HCT116 (cell line): ENCODE measurements around the gene SHANK2. TPM values are rescaled to one million over a fixed set of nuclear protein-coding genes. Genes with fewer than 3 reads are reported as not detected.

Source experiments
- ATAC-seq: fragments of 200-7000 bp; cut with Tn5 transposase; 2 replicates; pipeline ENCODE4 v1.9.1; 2020; ENCODE audit warnings: mild to moderate bottlenecking, moderate library complexity
- BruUV-seq: library from RNA; stranded (reverse); fragments of 400-500 nt; replicated peaks from 2 replicates; lab custom pipeline; 2021; lab: Mats Ljungman, UMichigan
- CTCF ChIA-PET: fragments of 300-600 bp; sonication (Branson Sonifier 250); formaldehyde crosslinking; loops from one replicate; lab custom pipeline; 2021; ENCODE audit warnings: antibody characterized with exemption; lab: Charles Lee
- POLR2A ChIA-PET: fragments of 300-600, 350-600 bp; sonication (Branson Sonifier 250); formaldehyde crosslinking; loops from one replicate; lab custom pipeline; 2021; ENCODE audit warnings: antibody characterized with exemption; lab: Charles Lee
- RAD21 ChIA-PET, 2 experiments: fragments of 300-600 bp; sonication (Branson Sonifier 250); formaldehyde crosslinking; loops; one replicate each; lab custom pipeline; 2023; ENCODE audit warnings: low total read pairs in 2 of 2; ENCODE audit not compliant: uncharacterized antibody in 2 of 2, unreplicated experiment in 2 of 2, low non-redundant PET in 1 of 2; lab: Charles Lee
- DNase-seq: peaks from one replicate; pipeline ENCODE4 v3.0.0-alpha.2; 2010; ENCODE audit warnings: low read depth, low spot score
- H2AFZ ChIP-seq: fragments of 200-600 bp; shearing (Covaris generic), sonication (generic); 2 replicates; pipeline ENCODE4 v1.6.1; 2017; ENCODE audit warnings: low read depth, mixed run types, mixed read lengths, antibody characterized with exemption, low read length; ENCODE audit not compliant: poor library complexity, severe bottlenecking
- H3K27ac ChIP-seq: 2 replicates; pipeline ENCODE4 v1.5.1; 2012; ENCODE audit warnings: low read depth, low read length
- H3K27me3 ChIP-seq: fragments of 200-600 bp; sonication (generic); 2 replicates; pipeline ENCODE4 v1.6.1; 2016; ENCODE audit warnings: mixed run types, low read length, mixed read lengths; ENCODE audit not compliant: insufficient read depth
- H3K36me3 ChIP-seq, 2 experiments: fragments of 200-500 bp in 1 of 2; fragments of 200-600 bp in 1 of 2; sonication (Bioruptor generic) in 1 of 2; sonication (generic) in 1 of 2; 2 replicates each; pipeline versions ENCODE4 v1.5.1 to v1.6.1; 2014 to 2016; ENCODE audit warnings: low read length in 2 of 2, inconsistent platforms in 1 of 2, mixed read lengths in 1 of 2, mixed run types in 1 of 2; ENCODE audit not compliant: insufficient read depth in 2 of 2, control insufficient read depth in 1 of 2
- H3K4me1 ChIP-seq, 2 experiments: fragments of 200-600 bp in 1 of 2; sonication (generic) in 1 of 2; 2 replicates each; pipeline versions ENCODE4 v1.5.1 to v1.6.1; 2012 to 2017; ENCODE audit warnings: low read length in 2 of 2, inconsistent platforms in 1 of 2, mild to moderate bottlenecking in 1 of 2, mixed read lengths in 1 of 2, mixed run types in 1 of 2, moderate library complexity in 1 of 2; ENCODE audit not compliant: insufficient read depth in 2 of 2, control insufficient read depth in 1 of 2
- H3K4me2 ChIP-seq: fragments of 200-600 bp; sonication (generic); 2 replicates; pipeline ENCODE4 v1.6.1; 2017; ENCODE audit warnings: mixed run types, low read length, mixed read lengths
- H3K4me3 ChIP-seq, 2 experiments: fragments of 200-600 bp in 1 of 2; sonication (generic) in 1 of 2; replicated peaks in 1 of 2; 2 replicates each; pipeline ENCODE4 v1.5.1; 2011 to 2016; ENCODE audit warnings: low read length in 2 of 2, control low read depth in 1 of 2, low read depth in 1 of 2, mild to moderate bottlenecking in 1 of 2, mixed read lengths in 1 of 2, mixed run types in 1 of 2
- H3K79me2 ChIP-seq: fragments of 200-600 bp; sonication (generic); 2 replicates; pipeline ENCODE4 v1.6.1; 2017; ENCODE audit warnings: mild to moderate bottlenecking, mixed run types, low read length, moderate library complexity, mixed read lengths; ENCODE audit not compliant: insufficient read depth
- H3K9ac ChIP-seq: fragments of 200-600 bp; sonication (generic); 2 replicates; pipeline ENCODE4 v1.6.1; 2016; ENCODE audit warnings: low read length, mixed read lengths
- H3K9me2 ChIP-seq: fragments of 200-600 bp; sonication (generic), shearing (Covaris generic); 2 replicates; pipeline ENCODE4 v1.6.1; 2017; ENCODE audit warnings: mixed run types, mild to moderate bottlenecking, moderate library complexity; ENCODE audit not compliant: insufficient read depth
- H3K9me3 ChIP-seq, 2 experiments: fragments of 200-500 bp in 1 of 2; fragments of 200-600 bp in 1 of 2; sonication (Bioruptor generic) in 1 of 2; sonication (generic) in 1 of 2; 2 replicates each; pipeline ENCODE4 v1.6.1; 2014 to 2017; ENCODE audit warnings: low read length in 2 of 2, mixed read lengths in 2 of 2, inconsistent platforms in 1 of 2, low read depth in 1 of 2, mild to moderate bottlenecking in 1 of 2, mixed run types in 1 of 2, moderate library complexity in 1 of 2; ENCODE audit not compliant: control insufficient read depth in 1 of 2, insufficient read depth in 1 of 2
- H4K20me1 ChIP-seq: fragments of 200-600 bp; sonication (generic), shearing (Covaris generic); 2 replicates; pipeline ENCODE4 v1.6.1; 2017; ENCODE audit warnings: mixed run types, mild to moderate bottlenecking, moderate library complexity; ENCODE audit not compliant: insufficient read depth
- ATF3 ChIP-seq: IDR thresholded peaks from 2 replicates; pipeline ENCODE4 v1.6.1; 2012
- CTCF ChIP-seq, 3 experiments: fragments of 200-600 bp in 1 of 3; sonication (generic) in 1 of 3; IDR thresholded peaks in 2 of 3; conservative IDR thresholded peaks in 1 of 3; 2 replicates each; pipeline ENCODE4 v1.5.1; 2012 to 2017; ENCODE audit warnings: low read depth in 2 of 3, low read length in 2 of 3, antibody characterized with exemption in 1 of 3, borderline replicate concordance in 1 of 3, control low read depth in 1 of 3, mild to moderate bottlenecking in 1 of 3, mixed read lengths in 1 of 3, mixed run types in 1 of 3, moderate library complexity in 1 of 3; ENCODE audit not compliant: insufficient read depth in 1 of 3
- ELF1 ChIP-seq: IDR thresholded peaks from 2 replicates; pipeline ENCODE4 v1.6.1; 2012; ENCODE audit warnings: low read depth, borderline replicate concordance
- EZH2 ChIP-seq: fragments of 200-600 bp; sonication (generic); IDR thresholded peaks from 2 replicates; pipeline ENCODE4 v1.6.1; 2017; ENCODE audit warnings: antibody characterized with exemption, mixed run types
- EZH2phosphoT487 ChIP-seq: fragments of 200-600 bp; IDR thresholded peaks from 2 replicates; pipeline ENCODE4 v1.6.1; 2018; ENCODE audit warnings: antibody characterized with exemption, borderline replicate concordance
- FOSL1 ChIP-seq: IDR thresholded peaks from 2 replicates; pipeline ENCODE4 v1.6.1; 2012; ENCODE audit warnings: low read depth
- MAX ChIP-seq: IDR thresholded peaks from 2 replicates; pipeline ENCODE4 v1.6.1; 2012
- POLR2A ChIP-seq: IDR thresholded peaks from 2 replicates; pipeline ENCODE4 v1.7.0; 2011; ENCODE audit warnings: borderline replicate concordance; ENCODE audit not compliant: insufficient read depth, insufficient read length; ENCODE audit errors: extremely low read depth
- POLR2AphosphoS5 ChIP-seq: IDR thresholded peaks from 2 replicates; pipeline ENCODE4 v1.6.1; 2011; ENCODE audit warnings: mild to moderate bottlenecking, low read depth, low read length, moderate library complexity
- RAD21 ChIP-seq: IDR thresholded peaks from 2 replicates; pipeline ENCODE4 v1.6.1; 2012; ENCODE audit warnings: low read depth, mild to moderate bottlenecking
- SP1 ChIP-seq: IDR thresholded peaks from 2 replicates; pipeline ENCODE4 v1.6.1; 2012; ENCODE audit warnings: low read depth
- SRF ChIP-seq: IDR thresholded peaks from 2 replicates; pipeline ENCODE4 v1.6.1; 2012; ENCODE audit warnings: low read depth
- ZBTB33 ChIP-seq: IDR thresholded peaks from 2 replicates; pipeline ENCODE4 v1.6.1; 2011; ENCODE audit warnings: mild to moderate bottlenecking, low read length, moderate library complexity; ENCODE audit not compliant: insufficient replicate concordance; ENCODE audit errors: extremely low read depth
- intact Hi-C: fragments of 100-400 bp; cut with micrococcal nuclease; formaldehyde crosslinking; loops from 2 replicates; pipeline ENCODE4 v1.10.0; 2022
- total RNA-seq: library from RNA; stranded (reverse); gene quantifications from one replicate; pipeline ENCODE4 v1.2.1, GENCODE V29; 2021; ENCODE audit not compliant: unreplicated experiment

The SHANK2 gene
- total RNA-seq, 1 experiment from 2014 or later: 16.9 TPM

GRCh38 chr11:71244116-71244810, 8.1 kb downstream of the SHANK2 start:
- no peak for DNase-seq
- Histone ChIP-seq H2AFZ (no peak overlapping the region), H3K27me3 (no peaks in the 10 kb centered on the region), H3K9me3 (no peaks in the 10 kb centered on the region), H3K4me3 (no peak overlapping the region), H3K27ac (no peak overlapping the region), H3K9ac (no peak overlapping the region), H3K36me3 (no peaks in the 10 kb centered on the region; a peak in 1 of 4 replicates), H3K79me2 (no peaks in the 10 kb centered on the region)
- BruUV-seq: no TSS peak
- POLR2A ChIA-PET: no interaction called here
- TF ChIP-seq ZBTB33: no peak
- TF ChIP-seq EZH2: no peak
- TF ChIP-seq POLR2A: no peak
- no peak for TF ChIP-seq MAX
- no peak for TF ChIP-seq CTCF (IDR thresholded peaks at IDR 0.05 in 2 of 3, conservative IDR thresholded peaks at IDR 0.05 in 1 of 3; ENCODE audit: borderline replicate concordance in 1 of 3, insufficient read depth in 1 of 3, low read depth in 2 of 3, low read length in 2 of 3)
- TF ChIP-seq EZH2phosphoT487: no peak
- TF ChIP-seq RAD21: no peak
- TF ChIP-seq ATF3: no peak
- TF ChIP-seq FOSL1: no peak
- no peak for TF ChIP-seq POLR2AphosphoS5
- TF ChIP-seq ELF1: no peak
- TF ChIP-seq SP1: no peak
- TF ChIP-seq SRF: no peak
- TF ChIP-seq, all 23 proteins: peak for 0
- CTCF ChIA-PET: no interaction called here
- Histone ChIP-seq H4K20me1 (no peaks in the 10 kb centered on the region), H3K4me2 (no peak overlapping the region), H3K4me1 (no peaks in the 10 kb centered on the region), H3K9me2 (no peaks in the 10 kb centered on the region)
- RAD21 ChIA-PET: no interaction called here
- ATAC-seq: no peak
- intact Hi-C loops: no loop called here
